OCI-LY7 (cell line): Measurements from ENCODE around the gene ATG4C.

ENCODE experiments used
- EZH2phosphoT487 ChIP-seq: fragments of 200-600 bp; sonication (generic); IDR thresholded peaks from 2 replicates; pipeline ENCODE4 v1.6.1; 2018; ENCODE audit warnings: low read depth, borderline replicate concordance, mild to moderate bottlenecking, mixed run types, antibody characterized with exemption, low read length, moderate library complexity, mixed read lengths
- TF ChIP-seq, protein P1 (sequence below): fragments of 200-600 bp; sonication (generic); conservative IDR thresholded peaks from 2 replicates; pipeline ENCODE4 v1.5.1; 2014; ENCODE audit warnings: mild to moderate bottlenecking, antibody characterized with exemption, low read length, moderate library complexity, mixed read lengths

DNA sequence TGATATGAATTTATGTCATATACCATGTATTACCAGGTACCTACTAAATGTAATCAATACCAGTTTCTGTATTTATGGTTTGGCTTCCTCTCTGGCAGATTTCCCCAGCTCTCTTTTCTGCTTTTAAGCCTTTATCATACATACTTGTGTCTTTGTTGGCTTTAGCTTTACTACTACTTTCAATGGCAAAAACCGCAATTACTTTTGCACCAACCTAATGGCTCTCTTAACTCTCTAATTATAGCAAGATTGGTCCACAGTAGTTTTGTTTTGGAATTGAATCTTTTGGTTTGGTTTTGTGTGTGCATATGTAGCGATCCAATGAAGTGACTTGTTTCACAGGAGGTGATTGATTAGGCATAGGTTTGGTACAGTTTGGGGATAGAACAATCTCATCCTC is 93.6 kb downstream of the ATG4C start:
- TF ChIP-seq, protein P1, sequence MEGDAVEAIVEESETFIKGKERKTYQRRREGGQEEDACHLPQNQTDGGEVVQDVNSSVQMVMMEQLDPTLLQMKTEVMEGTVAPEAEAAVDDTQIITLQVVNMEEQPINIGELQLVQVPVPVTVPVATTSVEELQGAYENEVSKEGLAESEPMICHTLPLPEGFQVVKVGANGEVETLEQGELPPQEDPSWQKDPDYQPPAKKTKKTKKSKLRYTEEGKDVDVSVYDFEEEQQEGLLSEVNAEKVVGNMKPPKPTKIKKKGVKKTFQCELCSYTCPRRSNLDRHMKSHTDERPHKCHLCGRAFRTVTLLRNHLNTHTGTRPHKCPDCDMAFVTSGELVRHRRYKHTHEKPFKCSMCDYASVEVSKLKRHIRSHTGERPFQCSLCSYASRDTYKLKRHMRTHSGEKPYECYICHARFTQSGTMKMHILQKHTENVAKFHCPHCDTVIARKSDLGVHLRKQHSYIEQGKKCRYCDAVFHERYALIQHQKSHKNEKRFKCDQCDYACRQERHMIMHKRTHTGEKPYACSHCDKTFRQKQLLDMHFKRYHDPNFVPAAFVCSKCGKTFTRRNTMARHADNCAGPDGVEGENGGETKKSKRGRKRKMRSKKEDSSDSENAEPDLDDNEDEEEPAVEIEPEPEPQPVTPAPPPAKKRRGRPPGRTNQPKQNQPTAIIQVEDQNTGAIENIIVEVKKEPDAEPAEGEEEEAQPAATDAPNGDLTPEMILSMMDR: no peak
- TF ChIP-seq EZH2phosphoT487: no peak
